Smooth muscle cell (in vitro differentiated cells): ENCODE results near the gene XIAP. TPM values are rescaled to one million over a fixed set of nuclear protein-coding genes. Genes with fewer than 3 reads are reported as not detected.
"Not testable (repeated sequence)": the region's sequence is repeated elsewhere in the genome, so short reads cannot be mapped to it uniquely, and the experiment has no call there.

Experiments
- DNase-seq: peaks from one replicate; lab custom pipeline; 2025; ENCODE audit not compliant: unreplicated experiment; lab: John Stamatoyannopoulos, UW
- H2AFZ ChIP-seq: fragments of 200-600 bp; sonication (generic); 2 replicates; pipeline ENCODE4 v1.6.0; 2016; ENCODE audit warnings: antibody characterized with exemption, low read depth, mild to moderate bottlenecking
- H3F3A ChIP-seq: fragments of 200-600 bp; sonication (generic); 2 replicates; pipeline ENCODE4 v1.6.0; 2017; ENCODE audit warnings: antibody characterized with exemption, low read depth
- H3K27ac ChIP-seq: fragments of 200-600 bp; sonication (generic); 2 replicates; pipeline ENCODE4 v1.5.1; 2016; ENCODE audit warnings: low read depth, mild to moderate bottlenecking
- H3K27me3 ChIP-seq: fragments of 200-600 bp; sonication (generic); 2 replicates; pipeline ENCODE4 v1.6.1; 2016; ENCODE audit warnings: low read depth, mild to moderate bottlenecking
- H3K36me3 ChIP-seq: fragments of 200-600 bp; sonication (generic); 2 replicates; pipeline ENCODE4 v1.5.1; 2016; ENCODE audit warnings: low read depth
- H3K4me1 ChIP-seq: fragments of 200-600 bp; sonication (generic); 2 replicates; pipeline ENCODE4 v1.5.1; 2016; ENCODE audit warnings: low read depth
- H3K4me2 ChIP-seq: fragments of 200-600 bp; sonication (generic); 2 replicates; pipeline ENCODE4 v1.6.0; 2016; ENCODE audit warnings: mild to moderate bottlenecking
- H3K4me3 ChIP-seq: fragments of 200-600 bp; sonication (generic); 2 replicates; pipeline ENCODE4 v1.5.1; 2016; ENCODE audit warnings: mild to moderate bottlenecking
- H3K79me2 ChIP-seq: fragments of 200-600 bp; sonication (generic); 2 replicates; pipeline ENCODE4 v1.6.0; 2016; ENCODE audit warnings: low read depth, mild to moderate bottlenecking
- H3K9ac ChIP-seq: fragments of 200-600 bp; sonication (generic); 2 replicates; pipeline ENCODE4 v1.6.0; 2016; ENCODE audit warnings: low read depth
- H3K9me3 ChIP-seq: fragments of 200-600 bp; sonication (generic); replicated peaks from 2 replicates; pipeline ENCODE4 v1.5.1; 2016; ENCODE audit warnings: low read depth
- H4K20me1 ChIP-seq: fragments of 200-600 bp; sonication (generic); 2 replicates; pipeline ENCODE4 v1.6.0; 2016; ENCODE audit warnings: low read depth
- WGBS: methylation state at CpG from one replicate; pipeline ENCODE4 v1.1.7; 2016; ENCODE audit warnings: low lambda C conversion rate; 5-methylcytosine and 5-hydroxymethylcytosine counted together
- polyA plus RNA-seq: library from polyadenylated mRNA; unstranded; fragments of >200 nt; fragmentation: Nextera tagmentation; extraction: Ambion mirVana; gene quantifications from 2 replicates; pipeline ENCODE4 v1.2.1, GENCODE V29; 2016
- total RNA-seq: library from RNA; depleted of rRNA; stranded (reverse); fragments of >200 nt; gene quantifications from 2 replicates; pipeline ENCODE4 v1.2.3, GENCODE V29; 2014
- TF ChIP-seq, protein P1 (sequence below): fragments of 200-600 bp; sonication (generic); IDR thresholded peaks from 2 replicates; pipeline ENCODE4 v1.5.1; 2017; ENCODE audit warnings: borderline replicate concordance, mild to moderate bottlenecking, antibody characterized with exemption; ENCODE audit not compliant: insufficient read depth, poor library complexity, severe bottlenecking

XIAP gene
- total and polyA plus RNA-seq, 2 experiments from 2014 or later, result 8.5 to 24.5 TPM

DNA sequence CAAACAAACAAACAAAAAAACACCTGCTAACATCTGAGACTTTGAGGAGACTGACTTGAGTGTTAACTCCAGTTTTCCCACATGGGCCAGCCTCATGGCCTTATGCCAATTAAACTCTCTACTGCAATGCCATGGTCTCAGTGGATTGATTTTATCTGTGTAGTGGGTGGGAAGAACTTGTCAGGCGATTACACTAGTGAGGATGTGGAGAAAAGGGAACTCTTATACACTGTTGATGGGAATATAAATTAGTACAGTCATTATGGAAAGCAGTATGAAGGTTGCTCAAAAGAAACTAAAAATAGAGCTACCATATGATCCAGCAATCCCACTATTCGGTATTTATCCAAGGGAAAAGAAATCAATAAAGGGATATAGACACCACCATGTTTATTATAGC, 12.8 kb upstream of the XIAP start:
- Histone ChIP-seq H3K9ac (no peak overlapping the region), H3K4me3 (no peak overlapping the region), H3K36me3 (no peaks in the 10 kb centered on the region), H3K79me2 (no peaks in the 10 kb centered on the region), H4K20me1 (no peaks in the 10 kb centered on the region), H3K4me1 (no peaks in the 10 kb centered on the region), H3K27ac (peak overlapping the region; percentile 75), H3K9me3 (no peaks in the 10 kb centered on the region), H2AFZ (no peak overlapping the region), H3K27me3 (no peaks in the 10 kb centered on the region), H3K4me2 (peak overlapping the region; percentile 18), H3F3A (no peaks in the 10 kb centered on the region)
- WGBS, result 62% methylated on average over 2 of the region's 2 CpGs
- TF ChIP-seq, protein P1, sequence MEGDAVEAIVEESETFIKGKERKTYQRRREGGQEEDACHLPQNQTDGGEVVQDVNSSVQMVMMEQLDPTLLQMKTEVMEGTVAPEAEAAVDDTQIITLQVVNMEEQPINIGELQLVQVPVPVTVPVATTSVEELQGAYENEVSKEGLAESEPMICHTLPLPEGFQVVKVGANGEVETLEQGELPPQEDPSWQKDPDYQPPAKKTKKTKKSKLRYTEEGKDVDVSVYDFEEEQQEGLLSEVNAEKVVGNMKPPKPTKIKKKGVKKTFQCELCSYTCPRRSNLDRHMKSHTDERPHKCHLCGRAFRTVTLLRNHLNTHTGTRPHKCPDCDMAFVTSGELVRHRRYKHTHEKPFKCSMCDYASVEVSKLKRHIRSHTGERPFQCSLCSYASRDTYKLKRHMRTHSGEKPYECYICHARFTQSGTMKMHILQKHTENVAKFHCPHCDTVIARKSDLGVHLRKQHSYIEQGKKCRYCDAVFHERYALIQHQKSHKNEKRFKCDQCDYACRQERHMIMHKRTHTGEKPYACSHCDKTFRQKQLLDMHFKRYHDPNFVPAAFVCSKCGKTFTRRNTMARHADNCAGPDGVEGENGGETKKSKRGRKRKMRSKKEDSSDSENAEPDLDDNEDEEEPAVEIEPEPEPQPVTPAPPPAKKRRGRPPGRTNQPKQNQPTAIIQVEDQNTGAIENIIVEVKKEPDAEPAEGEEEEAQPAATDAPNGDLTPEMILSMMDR, result no peak
- no peak for DNase-seq

DNA sequence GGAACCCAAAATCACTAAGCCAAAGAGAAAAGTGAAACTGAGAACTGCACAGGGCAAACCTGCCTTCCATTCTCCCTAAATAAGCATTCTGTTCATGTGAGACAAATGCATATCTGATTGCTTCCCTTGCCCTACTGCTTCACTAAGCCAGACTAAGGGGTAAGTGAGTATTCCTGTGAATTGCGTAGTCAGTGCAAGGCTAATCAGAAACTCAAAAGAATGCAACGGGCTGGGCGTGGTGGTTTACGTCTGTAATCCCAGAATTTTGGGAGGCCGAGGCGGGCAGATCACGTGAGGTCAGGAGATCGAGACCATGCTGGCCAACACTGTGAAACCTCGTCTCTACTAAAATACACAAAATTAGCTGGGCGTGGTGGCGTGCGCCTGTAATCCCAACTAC, 10.8 kb upstream of the XIAP start:
- DNase-seq, result no peak
- TF ChIP-seq, protein P1, result no peak
- H3K4me1 ChIP-seq, result no peaks in the 10 kb centered on the region
- no peaks in the 10 kb centered on the region for H3K27me3 ChIP-seq
- H3K9ac ChIP-seq, result no peak overlapping the region
- H4K20me1 ChIP-seq, result no peaks in the 10 kb centered on the region
- no peak overlapping the region for H2AFZ ChIP-seq
- no peaks in the 10 kb centered on the region for H3F3A ChIP-seq
- H3K4me2 ChIP-seq, result no peak overlapping the region
- H3K4me3 ChIP-seq, result no peak overlapping the region
- H3K36me3 ChIP-seq, result no peaks in the 10 kb centered on the region
- no peaks in the 10 kb centered on the region for H3K9me3 ChIP-seq
- H3K79me2 ChIP-seq, result no peaks in the 10 kb centered on the region
- 90% methylated on average over 12 of the region's 12 CpGs for WGBS
- no peak overlapping the region for H3K27ac ChIP-seq

DNA sequence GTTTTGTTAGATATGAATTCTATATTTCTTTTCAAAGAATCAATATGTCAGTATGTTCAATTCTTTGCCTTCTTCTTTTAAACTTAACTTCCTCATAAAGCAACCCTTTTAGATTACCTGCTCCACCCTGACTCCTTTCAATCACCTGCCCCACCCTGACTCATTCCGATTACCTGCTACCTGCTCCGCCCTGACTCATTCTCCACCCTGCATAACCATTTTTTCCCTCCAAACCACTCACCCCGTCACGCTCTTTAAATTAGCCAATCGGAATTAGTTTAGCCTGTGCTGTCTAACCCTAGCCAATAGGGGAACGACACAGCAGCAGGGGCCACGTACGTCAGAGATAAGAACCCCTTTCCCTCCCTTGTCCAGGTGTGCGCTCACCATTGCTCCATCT, 9.9 kb upstream of the XIAP start:
- H3K9ac ChIP-seq, DNase-seq, H3K4me3 ChIP-seq, H3K27ac ChIP-seq, H3K4me1 ChIP-seq, H2AFZ ChIP-seq, H3K36me3 ChIP-seq, H3K79me2 ChIP-seq, H3K4me2 ChIP-seq, H4K20me1 ChIP-seq, H3K27me3 ChIP-seq, H3K9me3 ChIP-seq, H3F3A ChIP-seq: not testable (repeated sequence)
- WGBS, result 83% methylated on average over 9 of the region's 9 CpGs

DNA sequence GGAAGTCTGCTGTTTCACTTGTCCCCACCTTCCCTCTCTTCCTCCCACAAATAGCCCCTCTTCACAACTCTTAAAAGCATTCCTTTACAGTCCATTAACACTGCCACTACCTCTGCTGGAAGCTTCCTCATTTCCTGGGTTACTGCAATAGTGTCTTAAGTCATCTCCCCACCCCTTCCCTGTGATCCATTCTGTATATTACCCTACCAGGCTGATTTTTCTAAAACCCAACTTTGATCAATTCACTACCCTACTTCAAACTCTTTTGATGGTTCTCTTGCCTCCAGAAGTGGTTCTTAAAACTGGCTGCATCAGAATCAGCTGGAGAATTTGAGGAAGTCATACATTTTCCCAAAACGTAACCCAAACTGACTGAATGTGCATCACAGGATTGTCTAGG, 8.8 kb upstream of the XIAP start:
- Histone ChIP-seq H2AFZ (no peak overlapping the region), H3K79me2 (no peaks in the 10 kb centered on the region), H3K4me2 (no peak overlapping the region), H3K36me3 (no peaks in the 10 kb centered on the region), H3K9ac (no peak overlapping the region), H3K27ac (no peak overlapping the region), H3K9me3 (no peaks in the 10 kb centered on the region), H3F3A (no peaks in the 10 kb centered on the region), H3K4me3 (no peak overlapping the region), H3K27me3 (no peaks in the 10 kb centered on the region), H4K20me1 (no peaks in the 10 kb centered on the region), H3K4me1 (no peaks in the 10 kb centered on the region)
- no peak for DNase-seq
- 69% methylated on average over 1 of the region's 1 CpG for WGBS
- TF ChIP-seq, protein P1, result no peak
